ENCODE data around the gene MAP3K10. TPM values are rescaled to one million over a fixed set of nuclear protein-coding genes. Genes with fewer than 3 reads are reported as not detected.

MAP3K10 gene
- polyA plus RNA-seq, 4 donors = 10.1 to 22.7 (median 14.3) TPM

GRCh38 chr19:40245506-40246128, 54.4 kb downstream of the MAP3K10 start:
- DNase-seq (ENCODE audit: low read depth in 4 of 4, low spot score in 3 of 4) = no peak

GRCh38 chr19:40246292-40247073, 55.3 kb downstream of the MAP3K10 start:
- no peak for DNase-seq (ENCODE audit: low read depth in 4 of 4, low spot score in 3 of 4)

DNA sequence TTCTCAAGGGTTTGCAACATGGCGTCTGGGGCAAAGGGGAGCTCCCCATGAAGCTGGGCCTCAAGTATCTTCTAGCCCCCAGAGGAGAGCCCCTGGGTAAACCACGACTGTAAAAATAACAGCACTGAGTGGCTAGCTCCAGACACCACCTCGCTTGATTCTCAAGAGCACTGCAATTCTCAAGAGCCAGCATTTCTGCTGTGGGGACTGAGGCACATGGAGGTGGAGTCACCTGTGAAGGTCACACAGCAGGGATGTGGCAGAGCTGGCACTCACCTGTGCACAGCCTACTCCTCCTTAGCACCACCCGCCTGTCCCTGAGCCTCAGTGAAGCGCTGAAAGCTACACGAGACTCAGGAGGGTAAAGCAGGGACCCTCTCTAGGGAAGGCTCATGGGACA, 56.0 kb downstream of the MAP3K10 start:
- no peak for DNase-seq (ENCODE audit: low read depth in 4 of 4, low spot score in 3 of 4)

GRCh38 chr19:40247735-40248262, 56.6 kb downstream of the MAP3K10 start:
- DNase-seq (ENCODE audit: low read depth in 4 of 4, low spot score in 3 of 4) = no peak

GRCh38 chr19:40249201-40249600, 58.0 kb downstream of the MAP3K10 start:
- DNase-seq (ENCODE audit: low read depth in 4 of 4, low spot score in 3 of 4) = no peak

DNA sequence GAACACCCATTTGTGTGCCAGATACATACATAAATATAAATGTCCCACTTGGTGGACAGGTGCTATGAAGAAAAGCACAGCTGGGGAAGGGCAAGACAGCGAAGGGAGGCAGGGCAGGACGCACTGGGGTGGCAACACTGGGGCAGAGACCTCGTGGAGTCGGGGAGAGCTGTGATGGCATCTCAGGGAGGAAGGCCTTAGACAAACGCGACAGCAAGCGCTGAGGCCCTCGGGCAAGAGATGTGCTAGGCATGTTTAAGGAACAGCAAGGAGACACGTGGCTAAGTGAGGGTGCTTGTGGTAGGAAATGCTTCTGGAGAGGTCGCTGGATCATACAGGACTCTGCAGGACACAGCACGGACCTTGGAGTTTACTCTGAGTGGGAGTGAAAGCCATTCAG, 58.6 kb downstream of the MAP3K10 start:
- DNase-seq (ENCODE audit: low read depth in 4 of 4, low spot score in 3 of 4) = no peak

DNA sequence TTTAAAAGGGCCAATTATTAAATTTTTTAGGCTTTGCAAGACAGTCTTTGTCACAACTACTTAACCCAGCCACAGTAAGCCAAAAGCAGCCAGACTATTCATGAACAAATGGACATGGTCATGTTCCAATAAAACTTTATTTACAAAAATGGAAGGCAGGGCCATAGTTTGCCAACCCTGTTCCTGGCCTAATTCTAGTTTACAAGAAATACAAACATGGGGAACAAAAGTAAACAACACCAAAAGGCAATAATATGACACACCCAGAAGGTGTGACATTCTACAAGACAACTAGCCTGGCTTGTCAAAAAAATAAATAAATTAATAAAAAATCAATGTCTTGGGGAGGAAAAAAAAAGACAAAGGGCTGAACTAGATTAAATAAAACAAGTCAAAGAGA, 60.0 kb downstream of the MAP3K10 start:
- DNase-seq (ENCODE audit: low read depth in 4 of 4, low spot score in 3 of 4) = no peak

DNA sequence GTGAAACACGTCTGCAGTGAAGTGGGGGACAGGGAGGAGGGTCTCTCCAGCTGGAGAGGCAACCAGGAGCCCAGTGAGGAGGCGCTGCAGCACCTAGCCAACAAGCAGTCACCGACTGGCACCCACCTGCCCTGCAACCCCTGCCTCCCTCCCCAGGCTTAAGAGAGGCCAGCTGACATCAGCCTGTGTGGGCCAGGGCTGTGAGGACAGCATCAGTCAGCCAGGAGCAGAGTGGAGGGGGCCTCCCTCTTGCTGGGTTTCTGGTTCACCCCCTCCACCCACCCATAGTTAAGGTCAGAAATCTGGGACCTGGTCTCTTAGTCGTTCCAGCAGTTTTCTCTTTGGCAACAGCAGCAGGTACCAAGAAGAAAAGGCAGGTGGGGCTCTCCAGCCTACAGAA, 60.8 kb downstream of the MAP3K10 start:
- DNase-seq (ENCODE audit: low read depth in 4 of 4, low spot score in 3 of 4) = no peak

- no peak for DNase-seq (ENCODE audit: low read depth in 4 of 4, low spot score in 3 of 4)
Observed at GRCh38 chr19:40252395-40252794, 61.2 kb downstream of the MAP3K10 start.

- no peak for DNase-seq (ENCODE audit: low read depth in 4 of 4, low spot score in 3 of 4)
Observed at GRCh38 chr19:40253611-40254092, 62.4 kb downstream of the MAP3K10 start.

GRCh38 chr19:40254714-40255418, 63.6 kb downstream of the MAP3K10 start:
- no peak for DNase-seq (ENCODE audit: low read depth in 4 of 4, low spot score in 3 of 4)

GRCh38 chr19:40255619-40256166, 64.5 kb downstream of the MAP3K10 start:
- DNase-seq (ENCODE audit: low read depth in 4 of 4, low spot score in 3 of 4) = no peak

DNA sequence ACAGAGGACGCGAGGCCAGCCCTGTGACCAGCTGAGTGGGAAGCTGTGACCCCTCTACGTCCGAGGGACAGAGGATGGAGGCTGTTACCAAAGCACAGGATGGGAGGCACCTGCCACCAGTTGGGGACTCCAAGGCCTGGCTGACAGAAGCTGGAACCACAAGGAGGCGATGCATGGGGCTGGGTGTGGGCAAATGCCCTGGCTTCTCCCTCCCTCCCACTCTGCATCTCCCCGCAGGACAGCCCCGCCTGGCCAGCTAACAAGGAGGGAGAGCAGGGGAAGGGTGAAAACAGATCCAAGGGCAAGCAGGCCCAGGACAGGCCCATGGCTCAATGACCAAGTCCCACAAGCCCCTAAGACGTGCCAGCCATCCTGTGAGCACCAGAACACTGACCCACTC, 65.3 kb downstream of the MAP3K10 start:
- no peak for DNase-seq (ENCODE audit: low read depth in 4 of 4, low spot score in 3 of 4)

- peak in 1 of 4 donors; percentile 36 for DNase-seq (ENCODE audit: low read depth in 4 of 4, low spot score in 3 of 4)
Observed at GRCh38 chr19:40257096-40257517, 65.9 kb downstream of the MAP3K10 start.

DNA sequence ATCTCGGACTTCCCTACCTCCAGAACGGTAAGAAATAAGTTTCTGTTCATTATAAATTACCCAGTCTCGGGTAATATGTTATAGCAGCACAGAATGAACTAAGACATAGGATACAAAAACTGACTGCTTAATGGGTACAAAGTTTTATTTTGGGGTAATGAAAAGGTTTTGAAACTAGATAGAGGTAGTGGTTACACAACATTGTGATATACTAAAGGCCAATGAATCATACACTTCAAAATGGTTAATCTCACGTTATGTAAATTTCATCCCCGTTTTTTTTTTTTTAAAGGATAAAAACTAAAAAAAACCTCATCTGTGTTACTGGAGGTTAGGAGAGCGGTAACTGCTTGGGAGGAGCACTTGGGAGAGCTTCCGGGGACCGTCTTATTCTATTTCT, 70.4 kb downstream of the MAP3K10 start:
- no peak for DNase-seq (ENCODE audit: low read depth in 4 of 4, low spot score in 3 of 4)

- DNase-seq (ENCODE audit: low read depth in 4 of 4, low spot score in 3 of 4) = no peak
Observed at GRCh38 chr19:40262422-40262821, 71.2 kb downstream of the MAP3K10 start.

DNA sequence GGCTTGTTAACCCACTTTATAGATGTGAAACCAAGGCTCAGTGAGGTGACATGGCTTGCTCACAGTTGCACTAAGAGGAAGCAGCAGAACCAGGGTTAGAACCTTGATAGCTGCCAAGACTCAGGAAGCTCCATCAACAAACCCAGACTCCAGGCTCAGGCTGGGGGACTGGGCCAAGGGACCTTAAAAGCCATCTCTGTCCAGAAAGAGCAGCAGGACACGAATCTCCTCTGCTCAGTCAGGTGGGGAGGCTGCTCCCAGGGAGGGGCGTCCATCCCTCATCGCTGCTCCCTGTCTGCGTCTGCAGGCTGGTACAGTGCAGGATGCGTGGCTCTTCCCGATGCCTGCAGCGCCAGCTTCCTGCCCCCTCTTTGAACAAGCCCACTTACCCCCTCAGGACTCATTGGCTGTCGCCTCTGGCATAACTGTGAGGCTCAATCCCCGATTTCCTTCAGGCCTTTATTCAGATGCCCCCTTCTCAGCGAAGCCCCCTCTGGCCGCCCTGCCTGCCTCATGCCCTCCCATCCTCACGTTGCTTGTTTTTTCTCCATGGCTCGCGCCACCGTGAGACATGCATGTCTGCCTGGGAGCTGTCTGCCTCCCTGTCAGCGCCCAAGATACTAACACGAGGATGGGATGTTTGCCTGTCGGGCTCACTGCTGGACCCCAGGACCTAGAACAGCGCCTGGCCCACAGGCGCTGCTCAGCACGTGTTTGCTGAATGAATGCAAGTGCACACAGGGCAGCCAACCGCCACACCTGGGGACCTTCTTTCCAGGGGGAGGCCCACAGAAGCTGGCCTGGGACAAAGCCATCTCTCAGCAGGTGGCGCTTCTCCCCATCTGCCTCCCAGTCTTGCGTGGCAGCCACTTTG, 72.5 kb downstream of the MAP3K10 start:
- no peak for DNase-seq (ENCODE audit: low read depth in 4 of 4, low spot score in 3 of 4)

DNA sequence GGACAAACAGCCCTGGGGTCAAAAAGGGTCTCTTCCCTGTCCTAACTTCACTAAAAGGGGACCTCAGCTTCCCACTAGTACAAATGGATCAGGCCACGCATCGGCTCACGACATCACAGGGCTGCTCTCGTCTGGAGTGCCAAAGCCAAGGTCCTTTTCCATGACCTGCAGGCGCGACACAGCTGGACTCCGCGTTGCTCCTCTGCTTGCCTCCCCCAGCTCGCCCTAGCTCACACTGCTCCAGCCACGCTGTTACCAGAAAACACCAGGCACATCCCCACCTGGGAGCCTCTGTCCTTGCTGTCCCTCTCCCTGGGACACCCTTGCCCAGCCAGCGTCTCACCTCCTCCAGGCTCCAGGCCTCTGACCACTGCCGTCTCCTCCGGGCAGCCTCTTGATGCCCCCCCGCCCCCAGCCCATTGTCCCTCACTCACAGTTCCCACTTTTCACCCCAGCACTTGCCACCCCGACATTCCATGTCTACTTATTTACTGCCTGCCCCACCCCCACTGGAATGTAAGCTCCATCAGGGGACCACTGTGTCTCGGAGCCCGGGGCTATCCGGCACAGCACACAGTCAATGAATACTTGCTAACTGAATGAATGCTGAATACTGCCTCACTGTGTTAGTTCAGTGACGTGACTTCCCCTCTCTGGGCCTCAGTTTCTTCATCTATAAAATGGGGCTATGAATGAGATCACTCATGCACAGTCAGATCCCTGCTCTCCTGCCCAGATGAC, 73.3 kb downstream of the MAP3K10 start:
- no peak for DNase-seq (ENCODE audit: low read depth in 4 of 4, low spot score in 3 of 4)

All from left renal pelvis (tissue), 4 donors.